Muscle of arm (tissue), 12 donors: ENCODE data around the gene WFIKKN1. TPM values are rescaled to one million over a fixed set of nuclear protein-coding genes. Genes with fewer than 3 reads are reported as not detected.
A peak's percentile ranks its signal among the peaks of the same experiment; 100 is the strongest.

Source experiments
- DNase-seq: peaks from one replicate; pipeline ENCODE4 v3.0.0-alpha.2; 2013
- polyA plus RNA-seq, 12 donors: library from polyadenylated mRNA; unstranded; fragments of 120-200 nt; gene quantifications; one replicate each; pipeline ENCODE4 v1.2.1, GENCODE V29; 2013; ENCODE audit not compliant: insufficient read length in 12 of 12

Gene WFIKKN1
- polyA plus RNA-seq, 12 donors, result 0.14 to 2.1 (median 0.39) TPM; not detected in 2

- DNase-seq, result no peak
Observed at GRCh38 chr16:649631-650030, 18.8 kb downstream of the WFIKKN1 start.

- DNase-seq, result no peak
Observed at GRCh38 chr16:651844-652243, 21.1 kb downstream of the WFIKKN1 start.

- no peak for DNase-seq
Observed at GRCh38 chr16:652454-653305, 21.9 kb downstream of the WFIKKN1 start.

DNA sequence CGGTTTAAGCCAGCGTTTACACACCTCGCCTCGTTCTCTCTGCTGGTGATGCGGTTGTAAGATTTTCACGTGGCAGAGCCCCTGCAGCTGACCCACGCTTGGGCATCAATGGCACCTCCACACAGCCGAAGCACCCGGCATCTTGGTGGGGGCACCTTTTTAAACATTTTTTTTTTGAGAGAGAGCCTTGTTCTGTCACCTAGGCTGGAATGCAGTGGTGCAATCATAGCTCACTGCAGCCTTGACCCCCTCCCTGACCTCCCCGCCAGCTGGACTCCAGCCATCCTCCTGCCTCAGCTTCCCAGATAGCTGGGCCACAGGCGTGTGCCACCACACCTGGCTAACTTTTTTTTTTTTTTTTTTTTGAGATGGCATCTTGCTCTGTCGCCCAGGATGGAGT is 23.2 kb downstream of the WFIKKN1 start:
- no peak for DNase-seq

- no peak for DNase-seq
Observed at GRCh38 chr16:657487-657886, 26.7 kb downstream of the WFIKKN1 start.

- DNase-seq, result no peak
Observed at GRCh38 chr16:658679-659571, 28.1 kb downstream of the WFIKKN1 start.

DNA sequence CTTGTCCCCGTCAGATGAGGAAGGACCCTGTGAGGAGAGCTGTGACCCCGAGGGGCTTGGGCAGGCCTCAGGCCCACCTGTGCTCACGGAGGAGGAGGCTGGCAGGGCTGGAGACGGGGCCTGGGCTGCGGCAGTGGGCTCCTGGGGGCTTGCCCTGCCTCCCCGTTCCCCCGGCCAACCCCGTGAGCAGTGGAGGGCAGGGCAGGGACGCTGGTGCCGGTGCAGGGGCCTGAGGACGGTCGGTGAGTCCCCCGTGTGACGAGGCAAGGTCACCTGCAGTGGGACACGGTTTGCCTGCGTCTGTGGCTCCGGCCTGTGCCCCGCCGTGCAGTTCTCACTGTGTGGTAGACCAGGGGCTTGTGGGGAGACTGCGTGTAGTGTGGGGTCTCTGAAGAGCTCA is 28.8 kb downstream of the WFIKKN1 start:
- DNase-seq, result no peak

DNA sequence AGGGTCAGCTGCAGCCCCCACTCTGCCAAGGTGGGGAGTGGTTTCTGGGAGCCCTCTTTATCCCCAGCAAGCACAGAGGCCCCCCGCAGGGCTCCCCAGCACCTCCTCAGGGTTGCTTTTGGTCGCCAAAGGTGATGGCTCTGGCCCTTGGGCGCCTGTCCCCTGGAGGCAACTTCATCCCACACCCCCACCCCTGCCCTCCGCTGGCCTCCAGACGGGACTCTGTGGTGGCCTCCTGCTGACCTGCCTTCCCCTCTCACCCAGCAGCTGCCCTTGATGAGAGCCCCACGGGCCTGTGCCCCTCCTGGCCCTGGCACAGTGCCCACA is 29.3 kb downstream of the WFIKKN1 start:
- no peak for DNase-seq

GRCh38 chr16:660459-661183 is 29.8 kb downstream of the WFIKKN1 start:
- peak; percentile 66 for DNase-seq

DNA sequence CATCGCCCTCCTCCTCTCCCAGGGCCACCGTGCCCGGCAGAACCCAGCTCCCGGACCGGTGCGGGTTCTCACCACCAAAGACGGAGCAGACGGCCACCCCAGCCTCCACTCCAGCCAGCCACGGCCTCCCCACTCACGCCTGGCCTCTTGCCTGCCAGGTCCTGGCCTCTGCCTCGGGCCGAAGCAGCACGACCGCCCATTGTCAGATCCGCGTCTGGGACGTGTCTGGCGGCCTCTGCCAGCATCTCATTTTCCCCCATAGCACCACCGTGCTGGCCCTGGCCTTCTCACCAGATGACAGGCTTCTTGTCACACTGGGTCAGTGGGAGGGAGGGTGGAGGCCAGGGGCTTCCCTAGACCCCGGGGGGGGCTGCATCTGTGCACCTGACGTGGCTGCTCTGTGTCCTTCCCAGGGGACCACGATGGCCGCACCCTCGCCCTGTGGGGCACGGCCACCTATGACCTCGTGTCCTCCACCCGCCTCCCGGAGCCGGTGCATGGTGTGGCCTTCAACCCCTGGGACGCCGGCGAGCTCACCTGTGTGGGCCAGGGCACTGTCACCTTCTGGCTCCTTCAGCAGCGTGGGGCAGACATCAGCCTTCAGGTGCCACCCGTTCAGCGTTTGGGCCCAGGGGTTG is 30.5 kb downstream of the WFIKKN1 start:
- no peak for DNase-seq

DNA sequence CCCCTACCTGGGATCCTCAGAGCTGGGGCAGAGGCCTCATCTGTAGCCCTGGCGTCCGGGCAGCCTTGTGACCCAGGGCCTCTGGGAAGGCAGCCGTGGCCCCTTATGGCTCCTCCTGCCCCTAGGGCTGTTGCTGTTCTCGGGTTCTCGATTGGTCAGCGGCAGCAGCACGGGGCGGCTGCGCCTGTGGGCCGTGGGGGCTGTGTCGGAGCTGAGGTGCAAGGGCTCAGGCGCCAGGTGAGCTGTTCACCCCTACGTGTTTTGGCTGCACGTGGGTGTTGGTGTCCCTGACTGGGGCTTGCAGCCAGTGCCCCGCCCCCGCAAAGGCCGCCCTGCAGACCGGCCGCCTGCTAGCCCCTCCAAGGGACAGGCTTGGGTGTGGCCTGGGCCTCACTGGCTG is 31.3 kb downstream of the WFIKKN1 start:
- DNase-seq, result no peak

DNA sequence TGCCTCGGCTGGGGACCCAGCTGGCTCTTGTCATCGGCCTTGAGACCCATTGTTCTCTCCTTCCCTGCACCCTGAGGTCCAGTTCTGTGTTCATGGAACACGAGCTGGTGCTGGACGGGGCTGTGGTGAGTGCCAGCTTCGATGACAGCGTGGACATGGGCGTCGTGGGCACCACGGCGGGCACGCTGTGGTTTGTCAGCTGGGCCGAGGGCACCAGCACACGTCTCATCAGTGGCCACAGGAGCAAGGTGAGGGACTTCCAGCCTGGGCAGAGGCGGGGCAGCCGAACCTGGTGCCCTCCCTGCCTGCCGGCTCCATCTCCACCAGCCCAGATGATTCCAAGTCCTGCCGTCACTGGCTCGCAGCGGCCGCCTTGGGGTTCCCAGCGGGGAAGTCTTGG is 31.8 kb downstream of the WFIKKN1 start:
- DNase-seq, result no peak

GRCh38 chr16:666572-666971 is 35.8 kb downstream of the WFIKKN1 start:
- no peak for DNase-seq

DNA sequence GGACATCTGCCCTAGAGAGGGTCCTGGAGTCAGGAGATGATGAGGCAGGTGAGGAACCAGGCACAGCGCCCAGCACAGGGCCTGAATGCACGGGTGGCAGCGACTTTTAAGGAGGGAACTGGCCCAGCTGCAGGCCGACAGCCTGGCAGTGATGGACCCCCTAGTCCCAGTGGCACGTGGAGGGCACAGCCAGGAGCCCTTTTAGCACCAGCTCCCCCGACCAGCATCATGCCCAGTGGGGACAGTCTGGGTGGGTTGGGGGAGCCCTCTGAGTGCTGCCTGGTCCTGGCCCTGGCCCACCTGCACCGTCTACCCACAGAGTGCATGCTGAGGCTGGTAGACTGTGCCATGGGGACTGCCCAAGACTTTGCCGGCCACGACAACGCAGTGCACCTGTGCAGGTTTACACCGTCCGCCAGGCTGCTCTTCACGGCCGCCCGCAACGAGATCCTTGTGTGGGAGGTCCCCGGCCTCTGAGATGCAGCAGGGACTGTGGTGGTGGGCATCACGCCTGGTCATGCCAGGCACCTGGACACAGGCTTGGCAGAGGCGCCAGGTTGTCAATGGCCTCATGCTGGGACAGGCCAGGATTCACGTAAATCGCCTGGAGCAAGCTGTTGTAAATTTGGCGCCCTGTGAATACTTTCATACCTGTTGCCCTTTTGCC is 36.5 kb downstream of the WFIKKN1 start:
- DNase-seq, result no peak

DNA sequence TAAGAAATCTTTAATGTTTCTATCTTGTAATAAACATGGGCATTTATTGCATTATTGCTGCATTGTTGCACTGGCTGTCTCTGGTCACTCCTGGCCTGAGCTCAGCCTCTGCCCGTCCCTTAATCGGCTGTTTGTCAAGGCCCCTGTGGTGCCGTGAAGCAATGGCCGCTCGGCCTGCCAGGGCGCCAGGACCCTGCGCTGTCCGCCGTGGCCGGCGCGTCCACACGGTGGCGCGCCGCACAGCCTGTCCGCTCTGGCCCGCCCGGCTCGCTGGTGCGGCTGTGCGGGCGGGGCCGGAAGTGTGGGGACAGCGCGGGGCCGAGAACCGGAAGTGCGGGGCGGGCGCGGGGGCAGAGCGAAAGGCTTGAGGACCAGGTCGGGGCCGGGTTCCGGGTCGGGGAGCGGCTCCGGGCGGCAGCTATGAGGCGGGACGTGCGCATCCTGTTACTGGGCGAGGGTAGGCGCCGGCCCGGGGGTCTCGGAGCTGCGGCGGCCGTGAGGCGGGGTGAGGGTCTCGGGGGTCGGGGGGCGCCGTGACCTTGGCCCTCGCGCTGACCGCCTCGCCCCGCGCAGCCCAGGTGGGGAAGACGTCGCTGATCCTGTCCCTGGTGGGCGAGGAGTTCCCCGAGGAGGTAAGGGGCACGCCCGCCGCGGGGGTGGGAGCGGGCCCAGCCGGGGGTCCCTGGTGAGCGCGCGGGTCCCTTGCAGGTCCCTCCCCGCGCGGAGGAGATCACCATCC is 37.2 kb downstream of the WFIKKN1 start, which contains the start of gene RHOT2:
Gene RHOT2, plus strand, starts transcription at position 353 of the 739 bp plus-strand sequence. Its CDS starts 68 bp downstream, at position 421.
- DNase-seq, result peak; percentile 86

GRCh38 chr16:668519-669171 is 37.9 kb downstream of the WFIKKN1 start:
- no peak for DNase-seq

DNA sequence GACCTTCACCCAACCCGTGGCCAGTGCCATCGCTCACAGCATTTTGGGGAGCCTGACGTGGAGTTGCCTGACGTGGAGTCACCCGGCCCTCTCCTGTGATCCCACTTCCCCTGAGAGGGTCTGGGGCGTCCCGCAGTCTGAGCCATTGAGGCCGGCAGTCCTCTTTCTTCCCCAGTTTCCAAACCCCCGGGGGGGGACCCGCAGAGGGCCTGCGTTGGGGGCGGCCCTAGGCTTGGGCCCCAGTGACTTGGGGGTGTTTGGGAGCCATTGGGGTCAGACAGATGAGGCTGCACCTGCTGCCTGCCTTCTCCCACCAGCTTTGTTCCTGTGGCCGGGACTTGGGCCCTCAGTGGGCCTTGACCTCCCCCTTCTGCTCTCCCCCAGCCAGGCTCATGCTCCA is 38.9 kb downstream of the WFIKKN1 start:
- DNase-seq, result no peak

- DNase-seq, result no peak
Observed at GRCh38 chr16:670485-671352, 39.9 kb downstream of the WFIKKN1 start.
